ENCODE results near the gene HPCA. TPM values are rescaled to one million over a fixed set of nuclear protein-coding genes. Genes with fewer than 3 reads are reported as not detected.

The HPCA gene
- total RNA-seq, 1 experiment from 2014 or later = not detected

GRCh38 chr1:32915766-32916706 is 29.7 kb downstream of the HPCA start:
- in situ Hi-C loops (cut with HindIII; ENCODE audit: low pct_unique_long_range_greater_than_20kb, low sequenced_read_pairs) = no loop called here
- DNase-seq (ENCODE audit: low read depth, low spot score) = no peak

GRCh38 chr1:32917521-32917920 is 31.2 kb downstream of the HPCA start:
- DNase-seq (ENCODE audit: low read depth, low spot score) = no peak
- in situ Hi-C loops (cut with HindIII; ENCODE audit: low pct_unique_long_range_greater_than_20kb, low sequenced_read_pairs) = no loop called here

GRCh38 chr1:32918179-32918578 is 31.9 kb downstream of the HPCA start:
- no peak for DNase-seq (ENCODE audit: low read depth, low spot score)
- in situ Hi-C loops (cut with HindIII; ENCODE audit: low pct_unique_long_range_greater_than_20kb, low sequenced_read_pairs) = no loop called here

- in situ Hi-C loops (cut with HindIII; ENCODE audit: low pct_unique_long_range_greater_than_20kb, low sequenced_read_pairs) = no loop called here
- DNase-seq (ENCODE audit: low read depth, low spot score) = no peak
These were observed 33.8 kb downstream of the HPCA start for GRCh38 chr1:32919811-32920733.

- in situ Hi-C loops (cut with HindIII; ENCODE audit: low pct_unique_long_range_greater_than_20kb, low sequenced_read_pairs) = no loop called here
- no peak for DNase-seq (ENCODE audit: low read depth, low spot score)
These were observed 34.5 kb downstream of the HPCA start for GRCh38 chr1:32920833-32921232.

GRCh38 chr1:32924881-32925344 is 38.6 kb downstream of the HPCA start:
- no peak for DNase-seq (ENCODE audit: low read depth, low spot score)
- in situ Hi-C loops (cut with HindIII; ENCODE audit: low pct_unique_long_range_greater_than_20kb, low sequenced_read_pairs) = no loop called here

GRCh38 chr1:32925403-32926162 is 39.3 kb downstream of the HPCA start:
- no peak for DNase-seq (ENCODE audit: low read depth, low spot score)
- in situ Hi-C loops (cut with HindIII; ENCODE audit: low pct_unique_long_range_greater_than_20kb, low sequenced_read_pairs) = no loop called here

- in situ Hi-C loops (cut with HindIII; ENCODE audit: low pct_unique_long_range_greater_than_20kb, low sequenced_read_pairs) = no loop called here
- DNase-seq (ENCODE audit: low read depth, low spot score) = no peak
These were observed 40.3 kb downstream of the HPCA start for GRCh38 chr1:32926562-32926961.

- in situ Hi-C loops (cut with HindIII; ENCODE audit: low pct_unique_long_range_greater_than_20kb, low sequenced_read_pairs) = no loop called here
- DNase-seq (ENCODE audit: low read depth, low spot score) = no peak
These were observed 41.1 kb downstream of the HPCA start for GRCh38 chr1:32927441-32927840.

GRCh38 chr1:32928285-32928684 is 42.0 kb downstream of the HPCA start:
- in situ Hi-C loops (cut with HindIII; ENCODE audit: low pct_unique_long_range_greater_than_20kb, low sequenced_read_pairs) = no loop called here
- no peak for DNase-seq (ENCODE audit: low read depth, low spot score)

- no peak for DNase-seq (ENCODE audit: low read depth, low spot score)
- in situ Hi-C loops (cut with HindIII; ENCODE audit: low pct_unique_long_range_greater_than_20kb, low sequenced_read_pairs) = no loop called here
These were observed 42.4 kb downstream of the HPCA start for GRCh38 chr1:32928715-32929114.

GRCh38 chr1:32929366-32929765 is 43.1 kb downstream of the HPCA start:
- DNase-seq (ENCODE audit: low read depth, low spot score) = no peak
- in situ Hi-C loops (cut with HindIII; ENCODE audit: low pct_unique_long_range_greater_than_20kb, low sequenced_read_pairs) = no loop called here

- no peak for DNase-seq (ENCODE audit: low read depth, low spot score)
- in situ Hi-C loops (cut with HindIII; ENCODE audit: low pct_unique_long_range_greater_than_20kb, low sequenced_read_pairs) = no loop called here
These were observed 45.5 kb downstream of the HPCA start for GRCh38 chr1:32931760-32932159.

- in situ Hi-C loops (cut with HindIII; ENCODE audit: low pct_unique_long_range_greater_than_20kb, low sequenced_read_pairs) = no loop called here
- DNase-seq (ENCODE audit: low read depth, low spot score) = peak; percentile 62
These were observed 47.5 kb downstream of the HPCA start for GRCh38 chr1:32933742-32934322.

- DNase-seq (ENCODE audit: low read depth, low spot score) = no peak
- in situ Hi-C loops (cut with HindIII; ENCODE audit: low pct_unique_long_range_greater_than_20kb, low sequenced_read_pairs) = no loop called here
These were observed 48.2 kb downstream of the HPCA start for GRCh38 chr1:32934535-32934934.

- in situ Hi-C loops (cut with HindIII; ENCODE audit: low pct_unique_long_range_greater_than_20kb, low sequenced_read_pairs) = no loop called here
- no peak for DNase-seq (ENCODE audit: low read depth, low spot score)
These were observed 50.8 kb downstream of the HPCA start for GRCh38 chr1:32937061-32937460.

- DNase-seq (ENCODE audit: low read depth, low spot score) = peak; percentile 56
- in situ Hi-C loops (cut with HindIII; ENCODE audit: low pct_unique_long_range_greater_than_20kb, low sequenced_read_pairs) = no loop called here
These were observed 53.5 kb downstream of the HPCA start for GRCh38 chr1:32939655-32940371.

Data from SK-MEL-5 (cell line).